HG03457 (cell line): ENCODE results near the gene CFAP20DC.

Source experiments
- ATAC-seq: cut with Tn5 transposase; IDR thresholded peaks from one replicate; pipeline ENCODE4 v1.9.1; 2021; ENCODE audit warnings: moderate number of reproducible peaks; ENCODE audit not compliant: unreplicated experiment

Gene CFAP20DC

GRCh38 chr3:59027607-59028006, 22.2 kb downstream of the CFAP20DC start:
- ATAC-seq = no peak

- no peak for ATAC-seq
Measured at GRCh38 chr3:59023612-59024011, 26.2 kb downstream of the CFAP20DC start.

GRCh38 chr3:59017617-59017984, 32.2 kb downstream of the CFAP20DC start:
- no peak for ATAC-seq

- no peak for ATAC-seq
Measured at GRCh38 chr3:59016930-59017616, 32.8 kb downstream of the CFAP20DC start.

GRCh38 chr3:59013611-59014010, 36.2 kb downstream of the CFAP20DC start:
- ATAC-seq = no peak

- ATAC-seq = no peak
Measured at GRCh38 chr3:59006634-59007517, 42.9 kb downstream of the CFAP20DC start.

GRCh38 chr3:59001675-59002074, 48.1 kb downstream of the CFAP20DC start:
- no peak for ATAC-seq

GRCh38 chr3:58999774-59000160, 50.1 kb downstream of the CFAP20DC start:
- ATAC-seq = no peak

GRCh38 chr3:58999134-58999773, 50.6 kb downstream of the CFAP20DC start:
- ATAC-seq = no peak

- ATAC-seq = no peak
Measured at GRCh38 chr3:58998476-58999117, 51.2 kb downstream of the CFAP20DC start.

GRCh38 chr3:58996730-58997129, 53.1 kb downstream of the CFAP20DC start:
- no peak for ATAC-seq

- no peak for ATAC-seq
Measured at GRCh38 chr3:58994746-58995330, 55.0 kb downstream of the CFAP20DC start.

GRCh38 chr3:58993547-58993946, 56.3 kb downstream of the CFAP20DC start:
- no peak for ATAC-seq

GRCh38 chr3:58991623-58992022, 58.2 kb downstream of the CFAP20DC start:
- no peak for ATAC-seq

- no peak for ATAC-seq
Measured at GRCh38 chr3:58991026-58991425, 58.8 kb downstream of the CFAP20DC start.

- ATAC-seq = no peak
Measured at GRCh38 chr3:58989955-58990354, 59.9 kb downstream of the CFAP20DC start.

- ATAC-seq = no peak
Measured at GRCh38 chr3:58989163-58989562, 60.7 kb downstream of the CFAP20DC start.

- no peak for ATAC-seq
Measured at GRCh38 chr3:58988041-58988440, 61.8 kb downstream of the CFAP20DC start.

GRCh38 chr3:58986654-58987053, 63.2 kb downstream of the CFAP20DC start:
- ATAC-seq = no peak

- ATAC-seq = no peak
Measured at GRCh38 chr3:58979840-58980239, 70.0 kb downstream of the CFAP20DC start.

GRCh38 chr3:58973796-58974195, 76.0 kb downstream of the CFAP20DC start:
- no peak for ATAC-seq
